H1 (cell line): ENCODE measurements around the gene MRPL20. TPM values are rescaled to one million over a fixed set of nuclear protein-coding genes. Genes with fewer than 3 reads are reported as not detected.

ENCODE experiments used
- CTCF ChIA-PET: fragments of 300-600 bp; sonication (Branson Sonifier 250); formaldehyde crosslinking; loops from one replicate; lab custom pipeline; 2021; ENCODE audit not compliant: partially characterized antibody; lab: Charles Lee
- POLR2A ChIA-PET: fragments of 300-600 bp; sonication (Branson Sonifier 250); formaldehyde crosslinking; loops from one replicate; lab custom pipeline; 2021; ENCODE audit warnings: inconsistent platforms; ENCODE audit not compliant: partially characterized antibody; lab: Charles Lee
- DNase-seq, 2 experiments: peaks; one replicate each; pipeline versions ENCODE4 v3.0.0 to v3.0.0-alpha.2; 2010 to 2022; ENCODE audit warnings: low spot score in 2 of 2, low read depth in 1 of 2, mixed read lengths in 1 of 2
- FAIRE-seq: peaks from 2 replicates; lab custom pipeline; 2011; peaks lifted over from hg19 to GRCh38; lab: Jason Lieb, UNC
- H2AFZ ChIP-seq: 2 replicates; pipeline ENCODE4 v1.8.1; 2012; ENCODE audit warnings: low read length, inconsistent platforms
- H2AK5ac ChIP-seq: 2 replicates; pipeline ENCODE4 v1.6.1; 2013; ENCODE audit warnings: low read depth, low read length
- H2BK120ac ChIP-seq: replicated peaks from 2 replicates; pipeline ENCODE3; 2013; ENCODE audit warnings: low read depth, low read length, inconsistent platforms
- H2BK12ac ChIP-seq: 2 replicates; pipeline ENCODE4 v1.6.1; 2013; ENCODE audit warnings: low read depth, low read length
- H2BK15ac ChIP-seq: 2 replicates; pipeline ENCODE4 v1.6.1; 2013; ENCODE audit warnings: low read length
- H2BK20ac ChIP-seq: 2 replicates; pipeline ENCODE4 v1.6.1; 2013; ENCODE audit warnings: low read length
- H2BK5ac ChIP-seq: 2 replicates; pipeline ENCODE4 v1.6.1; 2013; ENCODE audit warnings: low read depth, low read length
- H3K14ac ChIP-seq: 2 replicates; pipeline ENCODE4 v1.6.1; 2013; ENCODE audit warnings: inconsistent platforms; ENCODE audit not compliant: insufficient read length
- H3K18ac ChIP-seq: 2 replicates; pipeline ENCODE4 v1.6.1; 2013; ENCODE audit warnings: low read length; ENCODE audit errors: extremely low read depth
- H3K23ac ChIP-seq: 2 replicates; pipeline ENCODE4 v1.6.1; 2013; ENCODE audit warnings: inconsistent platforms; ENCODE audit not compliant: insufficient read length
- H3K23me2 ChIP-seq: 2 replicates; pipeline ENCODE4 v1.6.1; 2013; ENCODE audit warnings: low read depth, low read length
- H3K27ac ChIP-seq: 2 replicates; pipeline ENCODE4 v1.6.1; 2011; ENCODE audit warnings: low read depth, low read length, inconsistent platforms
- H3K27me3 ChIP-seq, 4 experiments: replicated peaks in 1 of 4; 1 replicate in 1 of 4; 2 replicates in 3 of 4; pipeline versions ENCODE4 v1.6.1 to v1.8.1; 2011 to 2013; ENCODE audit warnings: low read length in 3 of 4, mild to moderate bottlenecking in 3 of 4, inconsistent platforms in 2 of 4, mixed read lengths in 2 of 4, moderate library complexity in 1 of 4; ENCODE audit not compliant: control insufficient read depth in 3 of 4, insufficient read depth in 3 of 4; ENCODE audit errors: extremely low read depth in 1 of 4
- H3K36me3 ChIP-seq, 4 experiments: 2 replicates each; pipeline versions ENCODE4 v1.6.1 to v1.8.1; 2011 to 2013; ENCODE audit warnings: mild to moderate bottlenecking in 4 of 4, low read length in 3 of 4, moderate library complexity in 2 of 4, control low read depth in 1 of 4, inconsistent platforms in 1 of 4; ENCODE audit not compliant: insufficient read depth in 4 of 4, control insufficient read depth in 2 of 4
- H3K4ac ChIP-seq: replicated peaks from 2 replicates; pipeline ENCODE3; 2013; ENCODE audit warnings: low read length, low read depth, mixed read lengths, inconsistent platforms; ENCODE audit not compliant: insufficient read length
- H3K4me1 ChIP-seq, 4 experiments: replicated peaks in 1 of 4; 1 replicate in 1 of 4; 2 replicates in 3 of 4; pipeline versions ENCODE4 v1.6.1 to v1.8.1; 2011 to 2013; ENCODE audit warnings: low read length in 3 of 4, inconsistent platforms in 2 of 4, mixed read lengths in 1 of 4; ENCODE audit not compliant: insufficient read depth in 4 of 4, control insufficient read depth in 3 of 4
- H3K4me2 ChIP-seq, 2 experiments: 2 replicates each; pipeline versions ENCODE4 v1.6.1 to v1.8.1; 2011 to 2013; ENCODE audit warnings: low read depth in 2 of 2, low read length in 2 of 2, control low read depth in 1 of 2, inconsistent platforms in 1 of 2, mild to moderate bottlenecking in 1 of 2; ENCODE audit not compliant: insufficient read depth in 1 of 2
- H3K4me3 ChIP-seq, 4 experiments: fragments of 200-600, 300-600 bp in 1 of 4; sonication (generic), shearing (Covaris generic), sonication (Bioruptor Twin) in 1 of 4; 2 replicates each; pipeline versions ENCODE4 v1.5.1 to v1.8.1; 2011 to 2016; ENCODE audit warnings: low read length in 4 of 4, low read depth in 3 of 4, control low read depth in 2 of 4, inconsistent platforms in 2 of 4, mild to moderate bottlenecking in 2 of 4, mixed read lengths in 1 of 4, moderate library complexity in 1 of 4; ENCODE audit not compliant: insufficient read depth in 2 of 4; ENCODE audit errors: extremely low read depth in 1 of 4
- H3K56ac ChIP-seq: replicated peaks from 2 replicates; pipeline ENCODE3; 2013; ENCODE audit warnings: low read depth, mild to moderate bottlenecking, mixed read lengths, low read length, inconsistent platforms; ENCODE audit not compliant: insufficient read length
- H3K79me1 ChIP-seq: 2 replicates; pipeline ENCODE4 v1.6.1; 2013; ENCODE audit warnings: low read depth, low read length, control low read depth
- H3K79me2 ChIP-seq, 2 experiments: 2 replicates each; pipeline versions ENCODE4 v1.6.1 to v1.8.1; 2012 to 2013; ENCODE audit warnings: low read length in 2 of 2, mild to moderate bottlenecking in 2 of 2, inconsistent platforms in 1 of 2; ENCODE audit not compliant: insufficient read depth in 2 of 2, control insufficient read depth in 1 of 2
- H3K9ac ChIP-seq, 4 experiments: replicated peaks in 1 of 4; 1 replicate in 1 of 4; 2 replicates in 3 of 4; pipeline versions ENCODE4 v1.6.1 to v1.8.1; 2011 to 2013; ENCODE audit warnings: low read depth in 3 of 4, low read length in 3 of 4, control low read depth in 2 of 4, mild to moderate bottlenecking in 2 of 4, moderate library complexity in 2 of 4, inconsistent platforms in 1 of 4; ENCODE audit errors: extremely low read depth in 1 of 4
- H3K9me3 ChIP-seq, 2 experiments: 2 replicates each; pipeline versions ENCODE4 v1.6.1 to v1.8.1; 2012 to 2013; ENCODE audit warnings: mild to moderate bottlenecking in 2 of 2, moderate library complexity in 2 of 2, control low read depth in 1 of 2, inconsistent platforms in 1 of 2, low read depth in 1 of 2, low read length in 1 of 2, mixed read lengths in 1 of 2; ENCODE audit not compliant: insufficient read depth in 2 of 2
- H4K20me1 ChIP-seq, 2 experiments: replicated peaks in 1 of 2; 2 replicates each; pipeline versions ENCODE3 to v1.8.1; 2011 to 2013; ENCODE audit warnings: inconsistent platforms in 2 of 2, low read length in 2 of 2, mild to moderate bottlenecking in 1 of 2; ENCODE audit not compliant: insufficient read depth in 2 of 2, control insufficient read depth in 1 of 2
- H4K5ac ChIP-seq: 2 replicates; pipeline ENCODE4 v1.6.1; 2013; ENCODE audit warnings: low read length, low read depth, mixed read lengths, inconsistent platforms; ENCODE audit not compliant: insufficient read length
- H4K8ac ChIP-seq: 2 replicates; pipeline ENCODE4 v1.8.0; 2013; ENCODE audit warnings: mild to moderate bottlenecking, moderate library complexity, low read length, inconsistent platforms; ENCODE audit not compliant: insufficient read depth; ENCODE audit errors: extremely low read depth
- H4K91ac ChIP-seq: replicated peaks from 2 replicates; pipeline ENCODE3; 2013; ENCODE audit warnings: low read length, mixed read lengths, inconsistent platforms; ENCODE audit not compliant: insufficient read length
- BRCA1 ChIP-seq: IDR thresholded peaks from 2 replicates; pipeline ENCODE4 v1.6.1; 2012; ENCODE audit warnings: low read depth, low read length, improper control_type of control experiment
- JUN ChIP-seq: IDR thresholded peaks from 2 replicates; pipeline ENCODE4 v1.6.1; 2011; ENCODE audit warnings: low read depth, mild to moderate bottlenecking, improper control_type of control experiment, low read length
- KDM4A ChIP-seq: IDR thresholded peaks from one replicate; pipeline ENCODE4 v1.7.1; 2012; ENCODE audit warnings: low read depth, mild to moderate bottlenecking, moderate library complexity, low read length, inconsistent platforms; ENCODE audit not compliant: severe bottlenecking
- KDM5A ChIP-seq: fragments of 200-600 bp; IDR thresholded peaks from 2 replicates; pipeline ENCODE4 v1.7.1; 2012; ENCODE audit warnings: mild to moderate bottlenecking, low read length, inconsistent platforms, mixed read lengths
- SIX5 ChIP-seq: IDR thresholded peaks from 2 replicates; pipeline ENCODE4 v1.6.1; 2011; ENCODE audit warnings: mild to moderate bottlenecking, low read depth, low read length
- TAF7 ChIP-seq: optimal IDR thresholded peaks from 2 replicates; pipeline ENCODE3; 2011; ENCODE audit warnings: low read depth, mild to moderate bottlenecking, inconsistent platforms, low read length, moderate library complexity, borderline replicate concordance
- TCF12 ChIP-seq: IDR thresholded peaks from 2 replicates; pipeline ENCODE4 v1.6.1; 2011; ENCODE audit warnings: low read depth, mild to moderate bottlenecking, low read length
- WGBS, 2 experiments: shearing (Covaris generic) in 1 of 2; methylation state at CpG; one replicate each; pipeline versions ENCODE4 v1.1.6 to v1.1.7; 2013 to 2015; ENCODE audit warnings: low lambda C conversion rate in 2 of 2, mixed read lengths in 2 of 2, inconsistent platforms in 1 of 2, low coverage in 1 of 2, missing lambda C conversion rate in 1 of 2; ENCODE audit not compliant: insufficient replicate concordance in 2 of 2, insufficient coverage in 1 of 2, insufficient read length in 1 of 2; ENCODE audit errors: extremely low coverage in 1 of 2, missing lambda C conversion rate in 1 of 2; 5-methylcytosine and 5-hydroxymethylcytosine counted together
- polyA plus RNA-seq, 7 experiments: library from polyadenylated mRNA; depleted of rRNA in 3 of 7; stranded (reverse) in 5 of 7; unstranded in 2 of 7; fragments of >200 nt in 5 of 7; fragments of 200-250 nt in 2 of 7; gene quantifications; 1 replicate in 5 of 7; 2 replicates in 1 of 7; 4 replicates in 1 of 7; pipeline versions ENCODE4 v1.2.1 to v1.2.3, GENCODE V29; 2011 to 2013; ENCODE audit warnings: missing spikeins in 2 of 7, mixed read lengths in 2 of 7
- total RNA-seq: library from RNA; stranded (reverse); fragmentation: NEBNext Ultra II Directional; extraction: Animal tissue kit (Norgen Biotek cat#: 25700); gene quantifications from 2 replicates; pipeline ENCODE4 v1.2.1, GENCODE V29; 2021
- TF ChIP-seq, protein P1 (sequence below): IDR thresholded peaks from 2 replicates; pipeline ENCODE4 v1.6.1; 2012; ENCODE audit warnings: inconsistent platforms

The MRPL20 gene
- total and polyA plus RNA-seq, 2 of the 8 experiments (the other 6 are each of a cell fraction or from before 2014, with no cell fraction given), result 126 to 151 TPM

DNA sequence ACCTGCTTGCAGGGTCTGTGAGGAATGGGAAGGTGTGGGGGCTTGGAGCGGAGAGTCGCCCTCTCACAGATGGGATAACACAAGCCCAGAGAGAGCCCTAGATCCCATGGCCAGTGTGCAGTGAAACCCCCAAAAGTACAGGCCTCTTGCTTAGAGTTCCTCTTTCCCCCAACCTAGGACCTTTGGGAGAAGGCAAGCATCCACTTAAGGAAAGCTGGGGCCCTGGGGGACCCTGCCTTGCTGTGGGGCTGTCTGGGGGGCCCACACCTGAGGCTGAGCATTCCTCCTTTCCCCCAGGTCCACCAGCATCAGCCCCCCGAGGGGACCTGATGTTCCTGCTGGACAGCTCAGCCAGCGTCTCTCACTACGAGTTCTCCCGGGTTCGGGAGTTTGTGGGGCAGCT lies 29.5 kb upstream of the MRPL20 start:
- Histone ChIP-seq H3K9ac (no peak overlapping the region), H3K79me2 (peaks cover 0 to 8% of the 10 kb centered on the region in 2 experiments; a peak in 1 of 4 replicates), H3K4me3 (peak overlapping the region in 3 of 4 experiments; percentile 46 to 72 (median 72); a peak in 4 of 8 replicates), H2BK12ac (0 out of 2 replicates have a peak overlapping the region, but pooled peaks have one; percentile 50), H2AFZ (no peak overlapping the region), H2BK120ac (no peak overlapping the region), H3K4ac (no peak overlapping the region), H3K9me3 (no peaks in the 10 kb centered on the region), H3K23me2 (peaks cover 18% of the 10 kb centered on the region; the same call in 1 of the 2 replicates), H2BK15ac (no peak overlapping the region), H3K14ac (no peak overlapping the region), H3K56ac (no peak overlapping the region), H3K4me2 (peak overlapping the region; percentile 54 to 94), H4K91ac (no peak overlapping the region), H3K4me1 (peaks cover 0 to 44% (median 36%) of the 10 kb centered on the region in 4 experiments; a peak in 6 of 7 replicates), H2BK20ac (no peak overlapping the region), H3K18ac (no peak overlapping the region), H4K20me1 (peaks cover 4 to 7% of the 10 kb centered on the region in 2 experiments), H3K27ac (no peak overlapping the region), H2BK5ac (no peak overlapping the region), H3K23ac (no peak overlapping the region), H4K5ac (no peak overlapping the region), H4K8ac (peak overlapping the region; percentile 2; the same call in 1 of the 2 replicates), H2AK5ac (0 out of 2 replicates have a peak overlapping the region, but pooled peaks have one; percentile 88), H3K36me3 (peaks cover 0 to 7% (median 0%) of the 10 kb centered on the region in 4 experiments; a peak in 1 of 8 replicates), H3K27me3 (peaks cover 0 to 3% (median 0%) of the 10 kb centered on the region in 4 experiments; a peak in 2 of 7 replicates), H3K79me1 (no peaks in the 10 kb centered on the region)
- ChIA-PET POLR2A (interaction anchor here (0.5 to 22.9 kb wide), 7 partner anchors 8 to 342 kb away, joined by 3 to 515 read pairs (median 6); partner anchors contain the start of genes ANKRD65, CCNL2 and MRPL20), CTCF (interaction anchor here (0.6 to 3.0 kb wide), 7 partner anchors 9 to 68 kb away, joined by 3 to 20 read pairs (median 5); no protein-coding TSS in a partner anchor)
- 92% methylated on average over 6 of the region's 7 CpGs; no CpG with 5 or more reads in 1 of the 2 experiments for whole genome bisulfite sequencing, 2 experiments
- TF ChIP-seq, protein P1, sequence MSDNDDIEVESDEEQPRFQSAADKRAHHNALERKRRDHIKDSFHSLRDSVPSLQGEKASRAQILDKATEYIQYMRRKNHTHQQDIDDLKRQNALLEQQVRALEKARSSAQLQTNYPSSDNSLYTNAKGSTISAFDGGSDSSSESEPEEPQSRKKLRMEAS, result no peak
- TF ChIP-seq SIX5 (no peak), BRCA1 (no peak), TCF12 (no peak), KDM5A (no peak), KDM4A (no peak), JUN (no peak), TAF7 (no peak)
- DNase-seq (no peak), FAIRE-seq (no peak)
